NCI-H146 (cell line): ENCODE data around the gene PSIP1.
"Not testable (repeated sequence)": the region's sequence is repeated elsewhere in the genome, so short reads cannot be mapped to it uniquely, and the experiment has no call there.

Experiments used
- DNase-seq: peaks from one replicate; lab custom pipeline; 2025; lab: John Stamatoyannopoulos, UW

PSIP1 gene

GRCh38 chr9:15501803-15502202 is 9.0 kb downstream of the PSIP1 start:
- no peak for DNase-seq

GRCh38 chr9:15501179-15501578 is 9.6 kb downstream of the PSIP1 start:
- peak; percentile 94 for DNase-seq

DNA sequence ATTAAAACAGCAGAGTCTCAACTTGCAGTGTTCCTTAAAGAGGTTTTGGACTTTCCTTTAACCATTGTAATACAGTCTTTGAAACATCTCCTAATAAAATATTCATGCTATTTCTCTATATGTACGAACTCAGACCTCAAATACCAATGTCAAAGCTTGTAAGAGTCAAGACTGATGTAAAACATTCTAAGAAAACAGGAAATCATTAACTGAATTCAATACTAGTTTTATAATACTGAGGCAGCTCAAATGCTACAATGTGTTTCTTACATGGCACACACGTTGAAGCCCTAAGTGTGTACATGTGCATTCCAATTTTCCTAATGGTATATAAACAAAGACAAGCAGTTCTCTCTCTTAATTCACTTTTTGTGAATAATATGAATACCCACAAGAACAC is 11.6 kb downstream of the PSIP1 start:
- no peak for DNase-seq

GRCh38 chr9:15498246-15498995 is 12.3 kb downstream of the PSIP1 start:
- no peak for DNase-seq

DNA sequence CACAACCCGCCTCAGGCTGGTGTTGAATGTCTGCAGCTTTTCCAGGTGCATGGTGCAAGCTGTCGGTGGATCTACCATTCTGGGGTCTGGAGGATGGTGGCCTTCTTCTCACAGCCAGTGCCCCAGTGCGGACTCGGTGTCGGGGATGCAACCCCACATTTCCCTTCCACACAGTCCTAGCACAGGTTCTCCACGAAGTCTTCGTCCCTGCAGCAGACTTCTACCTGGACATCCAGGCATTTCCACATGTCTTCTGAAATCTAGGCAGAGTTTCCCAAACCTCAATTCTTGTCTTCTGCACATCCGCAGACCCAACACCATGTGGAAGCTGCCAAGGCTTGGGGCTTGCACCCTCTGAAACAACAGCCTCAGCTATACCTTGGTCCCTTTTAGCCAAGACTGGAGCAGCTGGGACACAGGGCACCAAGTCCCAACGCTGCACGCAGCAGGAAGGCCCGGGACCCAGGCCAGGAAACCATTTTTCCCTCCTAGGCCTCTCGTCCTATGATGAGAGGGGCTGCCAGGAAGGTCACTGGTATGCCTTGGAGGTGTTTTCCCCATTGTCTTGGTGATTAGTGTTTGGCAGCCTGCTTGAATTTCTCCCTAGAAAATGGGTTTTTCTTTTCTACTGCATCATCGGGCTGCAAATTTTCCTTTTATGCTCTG is 18.2 kb downstream of the PSIP1 start:
- DNase-seq: no peak

- DNase-seq: no peak
Measured at GRCh38 chr9:15491950-15492349, 18.8 kb downstream of the PSIP1 start.

- no peak for DNase-seq
Measured at GRCh38 chr9:15485836-15486666, 24.7 kb downstream of the PSIP1 start.

DNA sequence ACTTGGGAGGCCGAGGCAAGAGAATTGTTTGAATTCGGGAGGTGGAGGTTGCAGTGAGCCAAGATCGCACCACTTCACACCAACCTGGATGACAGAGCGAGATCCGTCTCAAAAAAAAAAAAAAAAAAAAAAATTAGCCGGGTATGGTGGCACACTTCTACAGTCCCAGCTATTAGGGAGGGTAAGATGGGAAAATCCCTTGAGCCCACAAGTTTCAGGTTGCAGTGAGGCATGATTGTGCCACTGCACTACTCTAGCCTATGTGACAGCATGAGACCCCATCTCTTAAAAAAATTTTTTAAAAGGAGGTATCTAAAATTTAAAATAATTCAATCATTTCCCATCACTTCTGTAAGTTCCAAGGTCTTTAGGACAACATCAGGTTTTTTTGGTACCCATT is 26.0 kb downstream of the PSIP1 start:
- DNase-seq: no peak

DNA sequence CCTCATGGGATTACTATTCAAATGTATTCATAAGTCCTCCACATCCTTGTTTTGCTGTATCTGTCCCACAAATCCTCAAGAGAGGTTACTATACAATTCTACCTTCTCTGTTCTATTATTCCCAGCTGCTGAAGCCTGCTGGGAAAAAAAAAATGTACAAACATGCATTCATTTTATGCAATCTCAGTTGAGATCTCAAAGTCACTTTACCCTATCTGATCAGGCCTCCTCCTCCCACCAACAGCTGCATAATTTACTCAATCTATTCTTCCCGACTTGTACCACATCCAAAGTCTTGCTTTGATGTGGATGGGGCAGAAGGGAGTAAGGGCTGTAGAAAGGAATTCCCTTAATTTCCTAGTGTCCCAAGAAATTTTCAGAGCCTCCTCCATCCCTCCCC is 28.6 kb downstream of the PSIP1 start:
- no peak for DNase-seq

DNA sequence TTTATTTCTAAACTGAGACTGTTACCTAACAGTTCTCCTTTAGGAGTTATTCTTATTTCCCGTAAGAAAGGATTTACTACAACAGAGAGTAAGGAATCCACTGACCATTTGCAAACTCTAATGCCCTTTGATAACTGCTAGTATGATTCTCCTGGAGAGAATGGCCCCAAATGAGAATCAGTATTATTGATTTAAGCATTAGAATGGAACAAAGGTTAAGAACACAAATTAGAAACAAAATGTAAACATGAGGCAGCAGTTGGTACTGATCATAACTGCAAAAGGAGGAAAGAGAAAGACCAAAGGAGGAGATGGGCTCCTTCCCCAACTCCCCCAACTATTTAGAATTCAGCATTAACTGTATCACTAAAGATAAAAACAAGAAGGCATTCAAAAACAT is 30.7 kb downstream of the PSIP1 start:
- DNase-seq: peak; percentile 32

- DNase-seq: no peak
Measured at GRCh38 chr9:15475923-15476536, 34.7 kb downstream of the PSIP1 start.

GRCh38 chr9:15469862-15470261 is 40.9 kb downstream of the PSIP1 start:
- no peak for DNase-seq

DNA sequence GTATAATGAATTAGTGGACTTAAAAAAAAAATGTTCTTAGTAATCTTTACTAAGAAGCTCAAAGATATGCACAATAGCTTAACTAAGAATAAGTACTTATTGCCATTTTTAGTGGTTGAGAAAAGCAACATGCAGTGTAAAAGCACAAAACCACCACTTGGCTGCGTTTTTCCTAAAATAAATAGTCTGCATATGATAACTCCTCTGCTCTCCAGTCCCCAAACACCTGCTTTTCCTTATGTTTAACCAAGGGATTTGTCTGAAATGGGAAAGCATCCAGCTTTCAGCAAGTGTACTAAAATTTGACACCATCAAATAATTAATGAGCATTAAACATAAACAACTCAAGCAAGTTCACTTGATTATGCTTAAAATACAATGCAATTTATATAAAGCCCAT is 41.4 kb downstream of the PSIP1 start:
- DNase-seq: peak; percentile 50

- DNase-seq: no peak
Measured at GRCh38 chr9:15468145-15468544, 42.6 kb downstream of the PSIP1 start.

- DNase-seq: no peak
Measured at GRCh38 chr9:15461601-15462000, 49.2 kb downstream of the PSIP1 start.

DNA sequence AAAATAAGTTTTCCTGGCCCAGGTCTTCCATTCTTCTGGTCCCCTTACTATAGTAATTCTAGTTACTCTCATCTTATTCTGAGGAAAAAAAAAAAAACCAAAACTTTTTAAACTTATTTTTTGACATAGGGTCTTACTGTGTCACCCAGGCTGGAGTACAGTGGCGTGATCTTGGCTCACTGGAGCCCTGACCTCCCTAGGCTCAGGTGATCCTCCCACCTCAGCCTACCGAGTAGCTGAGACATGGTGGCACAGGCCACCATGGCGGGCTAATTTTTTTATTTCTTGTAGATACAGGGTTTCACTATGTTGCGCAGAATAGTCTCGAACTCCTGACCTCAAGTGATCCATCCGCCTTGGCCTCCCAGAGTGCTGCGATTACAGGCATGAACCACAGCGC is 49.7 kb downstream of the PSIP1 start:
- DNase-seq: no peak

GRCh38 chr9:15453956-15454355 is 56.8 kb downstream of the PSIP1 start:
- DNase-seq: no peak

DNA sequence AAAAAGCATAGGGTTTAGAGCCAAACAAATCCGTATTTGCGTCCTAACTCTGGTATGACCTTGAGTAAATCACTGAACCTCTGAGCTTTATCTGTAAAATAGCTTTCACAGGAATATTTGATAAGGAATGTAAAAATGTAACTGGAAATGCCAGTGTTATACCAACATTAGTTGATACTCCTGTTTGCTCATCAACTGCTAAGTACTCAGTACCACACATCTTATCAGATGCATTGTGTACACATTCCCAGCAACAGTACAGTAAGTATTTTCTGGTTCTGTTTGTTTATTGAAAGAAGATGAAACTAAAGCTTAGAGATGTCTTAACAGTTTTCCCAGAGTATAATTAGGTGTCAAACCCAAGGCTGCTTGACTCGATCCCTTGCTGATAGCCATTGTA is 66.6 kb downstream of the PSIP1 start:
- no peak for DNase-seq

DNA sequence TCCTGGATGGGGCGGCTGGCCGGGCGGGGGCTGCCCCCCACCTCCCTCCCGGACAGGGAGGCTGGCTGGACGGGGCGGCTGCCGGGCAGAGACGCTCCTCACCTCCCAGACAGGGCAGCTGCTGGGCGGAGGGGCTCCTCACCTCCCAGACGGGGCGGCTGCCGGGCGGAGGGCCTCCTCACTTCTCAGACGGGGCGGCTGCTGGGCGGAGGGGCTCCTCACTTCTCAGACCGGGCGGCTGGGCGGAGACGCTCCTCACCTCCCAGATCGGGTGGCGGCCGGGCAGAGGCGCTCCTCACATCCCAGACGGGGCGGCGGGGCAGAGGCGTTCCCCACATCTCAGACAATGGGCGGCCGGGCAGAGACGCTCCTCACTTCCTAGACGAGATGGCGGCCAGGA is 68.5 kb downstream of the PSIP1 start:
- not testable (repeated sequence) for DNase-seq

DNA sequence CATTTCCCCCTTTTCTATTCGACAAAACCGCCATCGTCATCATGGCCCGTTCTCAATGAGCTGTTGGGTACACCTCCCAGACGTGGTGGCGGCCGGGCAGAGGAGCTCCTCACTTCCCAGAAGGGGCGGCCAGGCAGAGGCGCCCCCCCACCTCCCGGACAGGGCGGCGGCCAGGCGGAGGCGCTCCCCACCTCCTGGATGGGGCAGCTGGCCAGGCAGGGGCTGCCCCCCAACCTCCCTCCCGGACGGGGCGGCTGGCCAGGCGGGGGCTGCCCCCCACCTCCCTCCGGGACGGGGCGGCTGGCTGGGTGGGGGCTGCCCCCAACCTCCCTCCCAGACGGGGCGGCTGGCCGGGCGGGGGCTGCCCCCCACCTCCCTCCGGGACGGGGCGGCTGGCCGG is 68.9 kb downstream of the PSIP1 start:
- DNase-seq: not testable (repeated sequence)

DNA sequence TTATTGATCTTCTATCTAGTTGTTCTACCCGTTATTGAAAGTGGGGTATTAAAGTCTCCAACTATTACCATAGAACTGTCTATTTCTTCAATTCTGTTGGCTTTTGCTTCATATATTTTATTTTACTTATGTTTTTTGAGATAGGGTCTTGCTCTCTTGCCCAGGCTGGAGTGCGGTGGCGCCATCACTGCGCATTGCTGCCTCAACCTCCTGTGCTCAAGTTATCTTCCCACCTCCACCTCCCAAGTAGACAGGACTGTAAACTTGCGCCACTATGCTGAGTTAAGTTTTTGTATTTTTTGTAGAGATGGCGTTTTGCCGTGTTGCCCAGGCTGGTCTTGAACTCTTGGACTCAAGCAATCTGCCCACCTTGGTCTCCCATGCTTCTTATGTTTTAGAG is 71.9 kb downstream of the PSIP1 start:
- DNase-seq: no peak

DNA sequence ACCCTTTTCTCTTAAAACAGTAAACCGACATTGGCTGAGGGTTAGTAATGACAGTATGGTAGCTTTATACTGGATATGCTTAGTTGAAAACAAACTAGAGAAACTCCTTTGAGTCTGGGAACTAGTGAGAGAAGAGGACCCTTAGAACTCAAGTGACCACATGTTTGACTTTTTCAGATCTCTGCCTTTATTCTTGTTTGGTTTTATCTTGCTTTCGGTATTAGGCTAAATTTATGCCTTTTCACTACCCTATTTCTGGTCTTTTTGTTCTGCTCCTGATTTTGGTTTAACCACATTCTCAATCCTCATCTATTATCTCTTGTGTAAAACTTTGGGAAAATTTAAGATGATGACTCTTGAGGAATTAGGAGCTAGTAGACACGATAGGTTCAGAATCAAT is 77.1 kb downstream of the PSIP1 start:
- no peak for DNase-seq

- no peak for DNase-seq
Measured at GRCh38 chr9:15433191-15433590, 77.6 kb downstream of the PSIP1 start.
